ENCODE data around the gene INPP5B.

GRCh38 chr1:37994886-37995566 lies 48.2 kb upstream of the INPP5B start:
- TF ChIP-seq ESRRA (CRISPR knock-in tag; IDR thresholded peaks at IDR 0.05; ENCODE audit: low read depth) (no peak), SMARCE1 (IDR thresholded peaks at IDR 0.05; ENCODE audit: borderline replicate concordance) (no peak)
- TF ChIP-seq, protein P1, sequence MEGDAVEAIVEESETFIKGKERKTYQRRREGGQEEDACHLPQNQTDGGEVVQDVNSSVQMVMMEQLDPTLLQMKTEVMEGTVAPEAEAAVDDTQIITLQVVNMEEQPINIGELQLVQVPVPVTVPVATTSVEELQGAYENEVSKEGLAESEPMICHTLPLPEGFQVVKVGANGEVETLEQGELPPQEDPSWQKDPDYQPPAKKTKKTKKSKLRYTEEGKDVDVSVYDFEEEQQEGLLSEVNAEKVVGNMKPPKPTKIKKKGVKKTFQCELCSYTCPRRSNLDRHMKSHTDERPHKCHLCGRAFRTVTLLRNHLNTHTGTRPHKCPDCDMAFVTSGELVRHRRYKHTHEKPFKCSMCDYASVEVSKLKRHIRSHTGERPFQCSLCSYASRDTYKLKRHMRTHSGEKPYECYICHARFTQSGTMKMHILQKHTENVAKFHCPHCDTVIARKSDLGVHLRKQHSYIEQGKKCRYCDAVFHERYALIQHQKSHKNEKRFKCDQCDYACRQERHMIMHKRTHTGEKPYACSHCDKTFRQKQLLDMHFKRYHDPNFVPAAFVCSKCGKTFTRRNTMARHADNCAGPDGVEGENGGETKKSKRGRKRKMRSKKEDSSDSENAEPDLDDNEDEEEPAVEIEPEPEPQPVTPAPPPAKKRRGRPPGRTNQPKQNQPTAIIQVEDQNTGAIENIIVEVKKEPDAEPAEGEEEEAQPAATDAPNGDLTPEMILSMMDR (CRISPR knock-in tag; IDR thresholded peaks at IDR 0.05) = no peak
